Measurements from ENCODE around the gene ZNF385A.

ZNF385A gene

DNA sequence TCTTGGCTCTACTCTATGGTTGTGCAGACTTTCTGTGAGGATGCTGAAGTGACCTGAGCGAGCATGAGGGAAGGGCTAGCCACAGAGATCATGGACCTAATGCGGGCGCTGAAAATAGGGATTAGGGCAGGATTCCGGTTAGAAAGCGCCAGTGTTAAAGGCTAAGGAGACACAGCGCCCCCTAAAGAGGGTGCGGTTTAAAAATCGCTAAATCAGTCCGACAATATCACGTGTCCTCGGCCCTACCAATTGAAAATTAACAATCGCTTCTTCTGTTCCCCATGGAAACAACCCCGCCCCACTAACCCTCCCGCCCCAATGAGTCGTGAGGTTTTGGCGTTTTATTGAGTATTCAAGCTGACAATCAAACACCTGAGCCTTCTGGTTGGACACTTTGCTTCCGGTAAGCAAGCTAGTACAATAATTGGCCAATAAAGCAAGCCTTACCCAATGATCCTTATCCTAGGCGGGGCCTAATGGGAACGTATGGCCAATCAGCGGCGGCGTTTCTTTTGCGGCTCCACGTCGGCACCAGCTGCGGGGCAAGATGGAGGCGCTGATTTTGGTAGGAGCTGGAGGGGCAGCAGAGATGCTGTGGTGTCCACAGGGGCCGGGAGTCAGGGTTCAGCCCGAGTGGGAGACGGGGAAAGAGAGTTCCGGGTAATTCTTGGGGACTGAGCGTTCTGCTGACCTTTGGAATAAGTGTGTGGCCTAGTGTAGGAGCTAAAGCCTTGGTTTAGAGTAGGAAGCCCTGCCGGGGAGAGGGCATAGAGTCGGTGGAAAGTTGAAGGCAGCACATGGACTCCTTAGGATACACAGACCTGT lies 59.7 kb downstream of the ZNF385A start, which contains the start of gene COPZ1:
COPZ1 (plus strand) TSS at position 515 of the 825 bp plus-strand sequence; CDS start at position 548, 33 bp downstream.
- Histone ChIP-seq H3K4me1 (ENCODE audit: insufficient read depth, insufficient read length) (peaks cover 4% of the 10 kb centered on the region), H3K27me3 (ENCODE audit: insufficient read depth, insufficient read length) (no peaks in the 10 kb centered on the region), H3K9me3 (ENCODE audit: insufficient read depth, low read length) (no peaks in the 10 kb centered on the region), H3K36me3 (ENCODE audit: insufficient read depth, insufficient read length, low read length) (peaks cover 3% of the 10 kb centered on the region), H3K9ac (ENCODE audit: insufficient read length, low read depth) (peak within 1 kb of the TSS; percentile 96), H3K4me3 (ENCODE audit: insufficient read length, low read depth) (peak within 1 kb of the TSS; percentile 94)
- DNase-seq (ENCODE audit: low read depth, low spot score) = peak; percentile 99
- peak; percentile 72 for TF ChIP-seq YY1 (IDR thresholded peaks at IDR 0.05; ENCODE audit: insufficient read depth, insufficient read length)
- TF ChIP-seq ZNF274 (IDR thresholded peaks at IDR 0.05; ENCODE audit: low read depth, low read length) = no peak
- TF ChIP-seq SUZ12 (IDR thresholded peaks at IDR 0.05; ENCODE audit: extremely low read depth, insufficient read depth, insufficient read length) = no peak

- TF ChIP-seq ZNF274 (IDR thresholded peaks at IDR 0.05; ENCODE audit: low read depth, low read length) (no peak), YY1 (IDR thresholded peaks at IDR 0.05; ENCODE audit: insufficient read depth, insufficient read length) (no peak), SUZ12 (IDR thresholded peaks at IDR 0.05; ENCODE audit: extremely low read depth, insufficient read depth, insufficient read length) (no peak)
- H3K9ac ChIP-seq (ENCODE audit: insufficient read length, low read depth) = no peak overlapping the region
- H3K36me3 ChIP-seq (ENCODE audit: insufficient read depth, insufficient read length, low read length) = no peaks in the 10 kb centered on the region
- H3K4me3 ChIP-seq (ENCODE audit: insufficient read length, low read depth) = no peak overlapping the region
- peaks cover 4% of the 10 kb centered on the region for H3K4me1 ChIP-seq (ENCODE audit: insufficient read depth, insufficient read length)
- H3K27me3 ChIP-seq (ENCODE audit: insufficient read depth, insufficient read length) = no peaks in the 10 kb centered on the region
- DNase-seq (ENCODE audit: low read depth, low spot score) = no peak
- H3K9me3 ChIP-seq (ENCODE audit: insufficient read depth, low read length) = no peaks in the 10 kb centered on the region
Observed at GRCh38 chr12:54321363-54321762, 63.2 kb downstream of the ZNF385A start.

Data from NT2/D1 (cell line).